GM19467 (cell line): ENCODE data around the gene COL27A1.

Source experiments
- ATAC-seq: cut with Tn5 transposase; IDR thresholded peaks from one replicate; pipeline ENCODE4 v1.9.1; 2021; ENCODE audit warnings: mild to moderate bottlenecking, moderate library complexity; ENCODE audit not compliant: unreplicated experiment

Gene COL27A1

GRCh38 chr9:114141553-114142402 is 13.6 kb upstream of the COL27A1 start:
- no peak for ATAC-seq

DNA sequence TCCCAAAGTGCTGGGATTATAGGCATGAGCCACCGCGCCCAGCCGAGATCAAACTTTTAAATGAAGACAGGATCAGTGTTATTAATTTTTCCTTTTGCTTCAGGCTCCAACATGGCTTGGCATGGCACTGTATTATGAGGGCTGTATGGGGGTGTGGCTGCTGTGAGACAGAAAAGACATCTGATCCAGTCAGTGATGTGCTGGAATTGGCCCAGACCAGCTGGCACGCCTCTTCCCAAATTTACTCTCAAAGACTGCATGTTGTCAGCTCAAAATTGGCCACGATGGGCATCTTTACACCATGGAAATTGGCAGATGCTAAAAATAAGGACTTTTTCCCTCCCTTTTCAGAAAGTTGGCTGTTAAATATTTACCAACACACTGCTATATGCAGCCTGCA is 12.1 kb upstream of the COL27A1 start:
- no peak for ATAC-seq

GRCh38 chr9:114146735-114147134 is 8.6 kb upstream of the COL27A1 start:
- no peak for ATAC-seq

DNA sequence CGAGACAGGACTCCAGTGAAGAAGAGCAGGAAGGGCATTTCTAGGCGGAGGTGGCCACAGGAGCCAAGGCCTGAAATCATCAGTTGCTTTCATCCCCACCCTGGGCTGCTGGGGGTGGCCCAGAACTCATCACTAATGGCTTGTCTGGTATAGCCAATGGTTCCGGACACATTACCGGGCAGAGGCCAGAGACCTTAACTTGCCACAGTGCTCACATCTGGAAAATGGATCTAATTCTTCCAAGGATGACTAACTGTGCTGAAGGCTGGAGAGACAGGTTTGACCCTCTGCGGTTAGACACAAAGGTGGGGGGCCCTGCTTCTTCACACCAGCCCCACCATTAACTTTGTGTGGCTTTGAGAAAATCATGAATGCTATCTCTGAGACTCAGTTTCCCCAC is 6.2 kb upstream of the COL27A1 start:
- ATAC-seq, result no peak

DNA sequence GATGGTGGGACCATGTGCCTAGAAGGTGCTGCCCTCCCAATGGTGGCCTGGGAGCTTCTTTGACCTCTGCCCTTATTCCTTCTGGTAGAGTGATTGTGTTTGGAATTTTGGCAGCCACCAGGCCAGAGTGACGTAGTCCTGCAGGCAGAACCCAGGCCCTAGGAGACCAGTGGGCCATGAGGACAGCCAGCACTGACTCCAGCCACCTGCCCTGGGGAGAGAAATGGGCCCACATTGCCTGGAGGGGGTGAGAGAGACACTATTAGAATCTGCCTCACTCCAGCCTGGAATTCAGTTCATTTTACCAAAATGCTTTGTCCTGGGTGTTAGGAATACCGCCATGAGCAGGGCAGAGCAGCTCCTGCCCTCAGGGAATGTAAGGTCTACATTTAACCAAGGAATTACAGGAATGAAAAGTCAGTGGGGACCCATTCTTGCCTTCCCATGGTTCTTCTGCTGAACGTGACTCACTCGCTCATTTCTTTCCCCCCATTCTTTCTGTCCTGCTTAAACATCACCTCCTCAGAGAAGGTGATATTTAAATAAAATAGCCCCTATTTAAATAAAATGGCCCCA is 5.5 kb upstream of the COL27A1 start:
- ATAC-seq, result no peak

- ATAC-seq, result no peak
These were observed 4.7 kb upstream of the COL27A1 start for GRCh38 chr9:114150608-114151007.

DNA sequence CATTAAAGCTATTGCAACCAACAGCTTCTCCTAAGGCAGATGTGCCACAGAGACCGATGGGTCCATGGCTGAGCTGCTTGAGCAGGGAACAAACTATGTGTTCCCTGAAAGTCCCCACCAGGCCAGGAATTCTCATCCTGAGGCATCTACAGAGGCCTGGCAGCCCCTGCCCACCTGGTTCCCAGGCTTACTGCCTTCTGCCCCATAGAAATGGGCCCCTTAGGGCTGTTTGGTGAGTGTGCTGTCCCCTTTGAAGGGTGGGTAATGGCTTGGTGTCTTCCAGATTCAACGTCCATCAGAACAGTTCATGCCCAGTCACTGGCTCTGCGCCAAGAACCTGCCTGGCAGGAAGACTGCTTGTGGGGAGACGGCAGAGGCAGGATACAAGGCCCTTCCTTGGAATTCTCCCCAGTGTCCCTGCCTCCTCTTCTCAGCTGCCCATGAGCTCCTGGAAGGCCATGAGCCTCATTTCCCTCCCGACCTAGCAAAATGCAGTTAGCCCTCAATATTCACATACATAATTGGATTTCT is 3.8 kb upstream of the COL27A1 start:
- no peak for ATAC-seq

DNA sequence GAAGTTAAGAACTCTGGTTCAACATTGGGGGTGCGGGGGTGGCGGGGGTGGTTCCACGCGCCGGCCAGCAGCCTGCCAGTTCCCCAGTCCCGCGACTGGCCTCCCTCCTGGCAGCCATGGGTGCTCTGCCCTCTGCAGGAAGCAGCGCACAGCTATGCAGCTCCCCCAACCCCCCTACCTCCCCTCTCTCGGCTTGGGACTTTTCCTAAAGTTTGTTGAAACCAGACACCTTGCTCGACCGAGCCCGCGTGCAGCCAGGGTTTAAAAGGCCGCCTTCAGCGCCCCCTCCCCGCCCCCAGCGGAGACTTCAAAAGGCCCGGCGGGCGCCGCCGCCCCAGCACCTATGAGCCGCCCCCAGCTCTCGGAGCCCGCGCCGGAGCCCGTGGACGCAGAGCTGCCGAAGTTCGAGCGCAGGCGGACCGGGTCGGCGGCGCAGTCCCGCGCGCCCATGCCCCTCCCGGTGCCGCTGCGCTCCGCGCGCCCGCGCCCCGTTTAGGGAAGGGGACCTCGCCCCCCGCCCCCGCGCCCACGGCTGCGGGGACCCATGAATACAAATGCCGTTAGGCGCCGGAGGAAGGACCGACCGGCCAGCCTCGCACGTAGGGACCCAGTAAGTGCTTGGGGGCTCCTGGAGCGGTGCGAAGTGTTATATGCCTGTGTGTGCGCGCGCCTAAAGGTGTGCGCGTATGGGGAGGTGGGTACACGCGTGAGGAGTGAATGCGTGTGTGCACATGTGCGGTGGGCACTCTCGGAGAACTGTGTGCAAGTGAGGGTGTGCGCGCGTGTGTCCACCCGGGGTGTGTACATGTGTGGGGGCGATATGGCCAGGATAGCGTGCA is 1.4 kb upstream of the COL27A1 start:
- no peak for ATAC-seq

GRCh38 chr9:114154600-114155102 is 686 bp upstream of the COL27A1 start:
- no peak for ATAC-seq

DNA sequence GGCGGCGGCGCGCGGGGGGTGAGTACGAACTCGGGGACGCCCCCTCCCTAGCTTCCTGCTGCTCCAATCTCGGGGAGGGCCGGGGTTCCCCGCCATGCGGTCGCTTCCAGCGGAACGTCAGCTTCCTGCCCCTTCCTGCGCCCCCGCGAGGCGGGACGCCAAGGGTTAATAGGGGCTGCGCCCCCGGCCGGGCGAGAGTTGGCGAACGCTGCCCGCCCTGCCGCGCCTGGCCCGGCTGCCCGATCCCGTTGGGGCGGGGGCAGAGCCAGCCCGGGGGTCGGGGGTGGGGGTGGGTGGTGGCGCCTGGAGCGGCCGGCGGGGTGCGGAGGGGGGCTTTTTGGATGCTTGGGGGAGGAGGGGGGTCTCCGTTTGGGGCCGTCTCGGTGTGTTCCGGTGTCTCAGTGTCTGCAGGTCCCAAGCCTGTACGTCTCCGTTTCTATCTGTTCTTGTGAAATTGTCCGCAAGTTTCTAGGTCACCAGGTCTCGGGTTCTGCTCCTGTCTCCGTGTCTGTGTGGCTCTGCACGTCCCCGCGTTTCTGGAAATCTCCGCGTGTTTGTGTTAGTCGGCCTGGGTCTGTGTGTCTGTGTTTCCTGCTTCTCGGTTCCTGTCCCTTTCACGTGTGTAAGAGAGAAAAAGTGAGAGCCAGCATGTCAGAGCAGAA is 789 bp downstream of the COL27A1 start:
- no peak for ATAC-seq

GRCh38 chr9:114156657-114157421 is 1.5 kb downstream of the COL27A1 start:
- no peak for ATAC-seq

DNA sequence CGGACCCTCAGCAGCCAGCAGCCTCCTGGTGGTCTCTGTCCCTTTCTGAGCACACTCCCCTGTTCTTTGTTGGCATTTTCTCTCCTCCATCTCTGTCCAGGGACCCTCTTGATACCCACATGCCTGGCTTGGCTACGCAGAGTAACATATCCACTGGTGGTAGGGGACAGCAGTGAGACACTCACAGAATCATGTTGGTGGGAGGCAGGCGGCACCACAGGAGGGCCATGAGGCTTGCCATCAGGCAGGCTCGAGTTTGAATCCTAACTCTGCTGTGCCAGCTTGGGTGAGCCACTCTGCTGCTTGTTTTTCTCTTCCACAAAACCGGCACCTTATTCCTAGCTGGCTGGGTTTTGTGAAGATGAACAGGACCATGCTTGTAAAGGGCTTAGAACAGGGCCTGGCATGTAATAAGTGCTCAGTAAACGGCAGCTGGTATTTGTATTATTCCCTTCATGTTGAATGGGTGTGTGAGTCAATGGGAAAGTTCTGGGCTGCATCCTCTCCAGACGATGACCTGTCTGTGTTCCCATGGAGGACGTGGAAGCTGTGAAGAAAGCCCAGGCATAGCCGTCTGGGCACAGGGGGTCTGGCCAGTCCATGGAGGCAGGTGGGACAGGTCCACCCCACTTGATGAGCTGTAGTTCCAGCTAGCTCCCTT is 2.3 kb downstream of the COL27A1 start:
- no peak for ATAC-seq

GRCh38 chr9:114158482-114159130 is 3.3 kb downstream of the COL27A1 start:
- ATAC-seq, result no peak

DNA sequence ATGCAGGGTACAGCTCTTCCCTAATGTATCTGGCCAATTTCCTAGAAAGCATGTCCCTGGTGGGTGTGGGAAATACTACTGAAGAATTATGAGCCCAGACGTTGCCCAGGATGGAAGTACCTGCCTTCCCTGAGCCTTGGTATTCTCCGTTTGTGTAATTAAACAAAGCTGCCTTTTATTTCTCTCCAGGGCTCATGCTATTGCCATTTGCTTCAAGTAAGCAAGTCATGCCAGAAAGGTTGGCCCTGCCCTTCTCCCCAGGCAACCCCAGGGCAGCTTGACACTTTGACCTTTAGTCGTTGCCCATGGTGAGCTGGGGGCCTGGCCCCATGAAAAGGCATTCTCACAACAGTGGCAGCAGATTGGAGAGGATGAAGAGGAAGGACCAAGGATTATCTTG is 4.4 kb downstream of the COL27A1 start:
- ATAC-seq, result no peak

DNA sequence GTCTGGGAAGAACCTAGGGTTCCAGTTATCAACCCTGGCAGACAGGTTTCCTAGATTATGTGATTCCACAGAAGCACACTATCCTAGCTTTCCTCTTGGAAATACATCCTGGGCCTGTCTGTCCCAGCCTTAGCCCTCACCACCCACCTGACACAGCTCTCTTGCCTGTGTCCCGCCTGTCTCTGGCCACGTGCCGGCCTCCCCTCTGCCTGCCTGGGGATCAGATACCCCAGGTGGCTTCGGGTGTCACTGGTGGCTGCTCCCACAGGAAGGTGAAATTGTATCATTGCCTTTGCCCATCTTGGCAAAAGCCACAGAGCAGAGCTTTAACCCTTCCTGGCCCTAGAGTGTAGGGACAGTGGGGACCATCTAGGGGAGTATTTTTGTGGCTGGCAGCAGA is 6.2 kb downstream of the COL27A1 start:
- ATAC-seq, result no peak

GRCh38 chr9:114163517-114163951 is 8.2 kb downstream of the COL27A1 start:
- ATAC-seq, result no peak

DNA sequence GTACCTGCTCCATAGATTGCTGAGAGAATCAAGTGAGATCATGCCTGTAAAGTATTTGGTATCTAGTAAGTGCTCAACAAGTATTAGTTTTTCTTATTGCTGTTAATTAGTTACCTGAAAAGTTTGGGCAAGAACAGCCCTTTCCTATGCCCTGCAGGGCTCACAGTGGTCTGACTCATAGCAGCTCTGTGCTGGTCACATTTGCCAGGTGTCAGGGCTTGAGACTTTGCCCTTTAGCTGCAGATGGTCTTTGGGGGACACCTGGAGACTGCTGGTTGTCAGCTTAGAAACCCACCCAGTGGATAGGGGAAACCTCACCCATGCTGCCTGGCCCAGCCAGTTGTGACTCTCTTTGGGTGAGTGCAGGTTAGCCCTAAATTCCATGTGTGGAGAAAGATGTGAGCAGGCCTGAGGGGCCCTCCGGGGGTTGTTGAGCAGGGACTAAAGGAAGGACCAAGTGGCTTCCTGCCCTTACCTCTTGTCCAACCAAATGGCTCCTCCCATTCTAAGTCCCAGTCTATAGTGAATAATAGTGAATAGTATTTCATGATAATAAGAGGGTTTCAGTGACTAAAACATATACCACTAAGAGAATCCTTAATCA is 9.0 kb downstream of the COL27A1 start:
- ATAC-seq, result no peak

- no peak for ATAC-seq
These were observed 10.2 kb downstream of the COL27A1 start for GRCh38 chr9:114165407-114166102.
